Astrocyte of the cerebellum (primary cell): ENCODE measurements around the gene DNAH6.

ENCODE experiments used
- DNase-seq: peaks from one replicate; pipeline ENCODE4 v3.0.0-alpha.2; 2011; ENCODE audit warnings: low read depth
- H3K4me3 ChIP-seq: 2 replicates; pipeline ENCODE4 v1.5.1; 2011; ENCODE audit warnings: mild to moderate bottlenecking, low read depth, low read length, moderate library complexity
- in situ Hi-C: cut with HindIII; loops from 2 replicates; pipeline ENCODE4 v1.10.0; 2017; ENCODE audit warnings: low sequenced_read_pairs
- TF ChIP-seq, protein P1 (sequence below): IDR thresholded peaks from 2 replicates; pipeline ENCODE4 v1.5.1; 2012; ENCODE audit warnings: low read length, low read depth, moderate library complexity, mild to moderate bottlenecking; ENCODE audit errors: missing control alignments

The DNAH6 gene

GRCh38 chr2:84702941-84703340, 186.6 kb downstream of the DNAH6 start:
- in situ Hi-C loops, result no loop called here
- no peak overlapping the region for H3K4me3 ChIP-seq
- TF ChIP-seq, protein P1, sequence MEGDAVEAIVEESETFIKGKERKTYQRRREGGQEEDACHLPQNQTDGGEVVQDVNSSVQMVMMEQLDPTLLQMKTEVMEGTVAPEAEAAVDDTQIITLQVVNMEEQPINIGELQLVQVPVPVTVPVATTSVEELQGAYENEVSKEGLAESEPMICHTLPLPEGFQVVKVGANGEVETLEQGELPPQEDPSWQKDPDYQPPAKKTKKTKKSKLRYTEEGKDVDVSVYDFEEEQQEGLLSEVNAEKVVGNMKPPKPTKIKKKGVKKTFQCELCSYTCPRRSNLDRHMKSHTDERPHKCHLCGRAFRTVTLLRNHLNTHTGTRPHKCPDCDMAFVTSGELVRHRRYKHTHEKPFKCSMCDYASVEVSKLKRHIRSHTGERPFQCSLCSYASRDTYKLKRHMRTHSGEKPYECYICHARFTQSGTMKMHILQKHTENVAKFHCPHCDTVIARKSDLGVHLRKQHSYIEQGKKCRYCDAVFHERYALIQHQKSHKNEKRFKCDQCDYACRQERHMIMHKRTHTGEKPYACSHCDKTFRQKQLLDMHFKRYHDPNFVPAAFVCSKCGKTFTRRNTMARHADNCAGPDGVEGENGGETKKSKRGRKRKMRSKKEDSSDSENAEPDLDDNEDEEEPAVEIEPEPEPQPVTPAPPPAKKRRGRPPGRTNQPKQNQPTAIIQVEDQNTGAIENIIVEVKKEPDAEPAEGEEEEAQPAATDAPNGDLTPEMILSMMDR, result no peak
- no peak for DNase-seq

DNA sequence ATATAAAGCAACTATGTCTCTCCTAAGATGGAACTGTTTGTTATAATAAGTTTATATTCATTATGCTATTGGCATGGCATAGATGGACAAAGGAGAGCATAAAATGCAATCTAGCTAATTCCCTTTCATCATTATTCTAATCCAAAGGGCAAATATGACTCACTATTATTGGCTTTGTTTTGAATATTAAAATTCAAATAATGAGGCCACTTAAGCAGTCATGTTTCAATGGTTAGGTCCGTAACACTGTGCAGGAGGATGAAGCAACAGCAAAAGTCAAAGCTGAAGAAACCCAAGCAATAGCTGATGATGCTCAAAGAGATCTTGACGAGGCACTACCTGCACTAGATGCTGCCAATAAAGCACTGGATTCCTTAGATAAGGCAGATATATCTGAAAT, 187.5 kb downstream of the DNAH6 start:
- H3K4me3 ChIP-seq, result no peak overlapping the region
- in situ Hi-C loops, result no loop called here
- DNase-seq, result no peak
- TF ChIP-seq, protein P1, result no peak

DNA sequence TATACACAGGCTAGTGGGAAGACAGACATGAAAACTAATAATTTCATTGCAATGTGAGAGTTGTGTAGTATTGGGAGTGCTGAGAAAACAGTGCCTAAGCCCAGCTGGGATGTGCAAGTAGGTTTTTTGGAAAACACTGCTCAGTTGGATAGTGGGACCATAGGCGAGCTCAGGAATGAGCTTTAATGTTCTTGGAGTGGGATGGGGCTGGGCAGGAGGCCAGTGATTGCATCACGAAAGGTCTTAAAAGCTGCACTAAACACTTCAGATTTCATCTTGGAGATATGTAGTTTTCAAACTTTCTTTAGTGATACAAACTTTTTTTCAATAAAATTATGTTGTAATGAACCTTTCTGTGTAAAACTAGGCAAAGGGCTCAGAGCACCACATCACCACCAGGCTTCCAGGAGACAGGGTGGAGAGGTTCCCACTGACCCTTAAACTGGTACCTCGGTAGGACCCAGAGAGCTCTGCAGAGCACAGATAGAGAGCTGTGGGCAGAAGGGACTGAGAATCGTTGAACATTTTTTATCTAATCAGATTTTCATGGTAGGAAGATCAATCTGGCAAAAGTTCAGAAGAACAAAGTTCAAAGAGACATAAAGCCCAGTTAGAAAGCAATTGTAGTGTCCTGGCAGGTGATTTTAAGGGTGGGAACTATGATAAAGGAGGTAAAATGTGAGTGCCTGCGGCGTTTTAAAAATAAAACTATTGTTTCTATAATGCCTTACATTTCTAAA, 188.4 kb downstream of the DNAH6 start:
- in situ Hi-C loops, result no loop called here

DNA sequence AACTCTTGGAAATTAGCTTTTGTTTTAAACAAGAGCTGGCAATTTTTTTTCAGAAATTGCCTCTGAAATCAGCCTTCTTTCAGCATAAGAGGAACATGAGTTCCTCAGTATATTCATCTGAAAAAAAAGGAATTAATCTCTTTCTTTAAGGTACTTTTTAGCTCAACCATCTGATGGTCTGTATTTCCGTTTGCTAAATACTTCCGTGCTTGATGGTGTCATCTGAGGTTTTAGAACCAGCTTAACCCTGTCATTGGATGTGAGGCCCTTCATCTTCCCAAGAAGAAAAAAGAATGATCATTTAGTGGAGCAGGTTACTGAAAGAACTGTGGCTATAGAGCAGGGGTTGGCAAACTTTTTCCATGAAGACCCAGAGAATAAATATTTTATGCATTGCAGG, 189.6 kb downstream of the DNAH6 start:
- no peak overlapping the region for H3K4me3 ChIP-seq
- in situ Hi-C loops, result no loop called here
- TF ChIP-seq, protein P1, result no peak

More for the DNA sequence above, 188.4 kb downstream of the DNAH6 start:
- TF ChIP-seq, protein P1, result no peak
- H3K4me3 ChIP-seq, result no peak overlapping the region
- no peak for DNase-seq

DNA sequence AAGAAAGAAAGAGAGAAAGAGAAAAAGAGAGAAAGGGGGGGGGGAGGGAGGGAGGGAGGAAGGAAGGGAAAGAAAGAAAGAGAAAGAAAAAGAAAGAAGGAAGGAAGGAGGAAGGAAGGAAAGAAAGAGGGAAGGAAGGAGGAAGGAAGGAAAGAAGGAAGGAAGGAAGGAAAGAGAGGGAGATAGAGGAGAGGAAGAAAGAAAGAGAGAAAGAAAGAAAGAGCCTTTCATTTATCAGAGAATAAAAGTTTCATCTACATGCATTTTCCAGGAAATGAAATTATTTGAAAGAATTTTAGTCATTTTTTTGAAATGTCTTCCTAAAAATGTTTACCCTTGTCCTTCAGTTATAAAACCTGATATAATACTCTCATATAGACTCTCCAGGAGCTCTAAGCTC, 192.1 kb downstream of the DNAH6 start:
- TF ChIP-seq, protein P1, result no peak
- DNase-seq, result no peak
- no peak overlapping the region for H3K4me3 ChIP-seq
- in situ Hi-C loops, result no loop called here

More for the DNA sequence above, 189.6 kb downstream of the DNAH6 start:
- DNase-seq, result no peak

DNA sequence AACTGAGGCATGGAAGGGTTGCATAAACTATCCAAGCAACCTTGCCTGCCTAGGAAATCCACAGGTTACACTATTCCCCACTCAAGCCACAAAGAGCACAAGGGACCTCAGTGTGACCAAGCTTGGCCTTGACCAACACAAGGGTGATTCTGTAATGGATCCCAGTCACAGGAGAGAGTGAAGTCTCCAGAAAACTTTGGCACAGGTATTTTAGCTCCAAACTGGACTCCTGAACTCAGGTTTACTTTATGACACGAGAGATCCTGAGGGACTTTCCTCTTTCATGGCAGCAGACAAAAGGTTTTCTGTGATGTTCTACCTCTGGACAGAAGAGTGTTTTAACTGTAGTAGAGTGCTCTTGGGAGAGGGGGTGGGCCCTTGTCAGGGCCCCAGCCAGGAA, 195.4 kb downstream of the DNAH6 start:
- no peak for DNase-seq
- TF ChIP-seq, protein P1, result no peak
- in situ Hi-C loops, result no loop called here
- no peak overlapping the region for H3K4me3 ChIP-seq

DNA sequence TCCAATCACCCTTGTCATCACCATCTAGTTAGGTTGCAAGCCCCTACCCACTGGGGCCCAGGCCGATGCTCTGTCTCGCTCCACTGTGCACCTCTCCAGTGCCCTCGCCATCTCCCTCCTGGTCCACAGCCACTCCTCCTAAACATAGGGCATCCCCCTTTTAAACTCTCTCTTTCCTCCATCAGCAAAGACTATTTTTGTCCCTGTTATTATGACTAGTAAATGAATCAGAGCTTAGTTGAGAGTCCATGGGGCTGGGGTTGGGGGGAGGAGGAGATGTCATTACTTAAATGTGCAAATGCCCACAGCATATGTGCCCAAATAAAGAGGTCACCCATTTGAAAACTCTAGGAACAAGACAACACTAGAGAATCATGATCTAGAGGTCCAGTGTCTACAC, 197.1 kb downstream of the DNAH6 start:
- no peak for DNase-seq
- TF ChIP-seq, protein P1, result no peak
- no peak overlapping the region for H3K4me3 ChIP-seq
- in situ Hi-C loops, result no loop called here
